ENCODE data around the gene AP2A1. TPM values are rescaled to one million over a fixed set of nuclear protein-coding genes. Genes with fewer than 3 reads are reported as not detected.

The AP2A1 gene
- total and polyA plus RNA-seq, 2 donors (not counting 1 experiment from before 2014, with no cell fraction given), result 64.2 to 95.0 TPM

DNA sequence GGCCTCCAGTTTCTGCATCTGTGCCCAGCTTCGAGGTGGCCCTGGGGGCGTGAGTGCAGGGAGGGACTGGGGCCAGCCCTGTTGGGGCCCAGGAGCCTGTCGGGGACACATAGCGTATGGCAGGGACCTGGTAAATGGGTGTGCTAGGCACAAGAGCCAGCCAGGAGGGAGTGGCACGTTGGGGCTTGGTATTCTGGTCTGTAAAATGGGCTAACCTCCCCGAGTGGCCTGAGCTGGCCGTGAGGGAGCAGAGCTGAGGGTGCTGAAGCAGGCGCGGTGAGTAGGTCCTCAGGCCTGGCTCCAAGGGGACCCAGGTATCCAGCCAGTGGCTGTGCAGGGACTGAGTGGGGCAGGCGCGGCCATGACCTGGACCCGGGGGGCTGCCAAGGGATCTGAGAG, 88.5 kb downstream of the AP2A1 start:
- no peaks in the 10 kb centered on the region for H3K27me3 ChIP-seq (ENCODE audit: control insufficient read depth, insufficient read depth, low read length)
- DNase-seq (ENCODE audit: low read depth in 2 of 2), result no peak
- TF ChIP-seq, protein P1, sequence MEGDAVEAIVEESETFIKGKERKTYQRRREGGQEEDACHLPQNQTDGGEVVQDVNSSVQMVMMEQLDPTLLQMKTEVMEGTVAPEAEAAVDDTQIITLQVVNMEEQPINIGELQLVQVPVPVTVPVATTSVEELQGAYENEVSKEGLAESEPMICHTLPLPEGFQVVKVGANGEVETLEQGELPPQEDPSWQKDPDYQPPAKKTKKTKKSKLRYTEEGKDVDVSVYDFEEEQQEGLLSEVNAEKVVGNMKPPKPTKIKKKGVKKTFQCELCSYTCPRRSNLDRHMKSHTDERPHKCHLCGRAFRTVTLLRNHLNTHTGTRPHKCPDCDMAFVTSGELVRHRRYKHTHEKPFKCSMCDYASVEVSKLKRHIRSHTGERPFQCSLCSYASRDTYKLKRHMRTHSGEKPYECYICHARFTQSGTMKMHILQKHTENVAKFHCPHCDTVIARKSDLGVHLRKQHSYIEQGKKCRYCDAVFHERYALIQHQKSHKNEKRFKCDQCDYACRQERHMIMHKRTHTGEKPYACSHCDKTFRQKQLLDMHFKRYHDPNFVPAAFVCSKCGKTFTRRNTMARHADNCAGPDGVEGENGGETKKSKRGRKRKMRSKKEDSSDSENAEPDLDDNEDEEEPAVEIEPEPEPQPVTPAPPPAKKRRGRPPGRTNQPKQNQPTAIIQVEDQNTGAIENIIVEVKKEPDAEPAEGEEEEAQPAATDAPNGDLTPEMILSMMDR (conservative IDR thresholded peaks at IDR 0.05 in 1 of 2, IDR thresholded peaks at IDR 0.05 in 1 of 2; ENCODE audit: low read depth in 1 of 2, low read length in 2 of 2), result no peak
- no peak for TF ChIP-seq EZH2 (IDR thresholded peaks at IDR 0.05; ENCODE audit: low read length, missing control alignments)
- peaks cover 34% of the 10 kb centered on the region for H3K36me3 ChIP-seq (ENCODE audit: control insufficient read depth, insufficient read depth, low read length)
- H2AFZ ChIP-seq (ENCODE audit: low read length), result no peak overlapping the region
- H4K20me1 ChIP-seq (ENCODE audit: control insufficient read depth, extremely low read depth, insufficient read depth, low read length), result peaks cover 2% of the 10 kb centered on the region
- H3K79me2 ChIP-seq (ENCODE audit: control insufficient read depth, insufficient read depth, low read length), result peaks cover 25% of the 10 kb centered on the region
- H3K9me3 ChIP-seq (ENCODE audit: control insufficient read depth, insufficient read depth, low read depth, low read length), result no peaks in the 10 kb centered on the region
- no peak overlapping the region for H3K27ac ChIP-seq (ENCODE audit: insufficient read depth, low read length)
- H3K9ac ChIP-seq (ENCODE audit: insufficient read depth, low read length), result no peak overlapping the region
- peaks cover 13% of the 10 kb centered on the region for H3K4me1 ChIP-seq (ENCODE audit: control insufficient read depth, extremely low read depth, insufficient read depth, low read length)
- H3K4me2 ChIP-seq (ENCODE audit: extremely low read depth, insufficient read depth, low read length), result no peak overlapping the region
- no peak overlapping the region for H3K4me3 ChIP-seq (replicated peaks in 1 of 4; ENCODE audit: control extremely low read depth in 1 of 4, insufficient read depth in 1 of 4, low read depth in 3 of 4, low read length in 4 of 4)

DNA sequence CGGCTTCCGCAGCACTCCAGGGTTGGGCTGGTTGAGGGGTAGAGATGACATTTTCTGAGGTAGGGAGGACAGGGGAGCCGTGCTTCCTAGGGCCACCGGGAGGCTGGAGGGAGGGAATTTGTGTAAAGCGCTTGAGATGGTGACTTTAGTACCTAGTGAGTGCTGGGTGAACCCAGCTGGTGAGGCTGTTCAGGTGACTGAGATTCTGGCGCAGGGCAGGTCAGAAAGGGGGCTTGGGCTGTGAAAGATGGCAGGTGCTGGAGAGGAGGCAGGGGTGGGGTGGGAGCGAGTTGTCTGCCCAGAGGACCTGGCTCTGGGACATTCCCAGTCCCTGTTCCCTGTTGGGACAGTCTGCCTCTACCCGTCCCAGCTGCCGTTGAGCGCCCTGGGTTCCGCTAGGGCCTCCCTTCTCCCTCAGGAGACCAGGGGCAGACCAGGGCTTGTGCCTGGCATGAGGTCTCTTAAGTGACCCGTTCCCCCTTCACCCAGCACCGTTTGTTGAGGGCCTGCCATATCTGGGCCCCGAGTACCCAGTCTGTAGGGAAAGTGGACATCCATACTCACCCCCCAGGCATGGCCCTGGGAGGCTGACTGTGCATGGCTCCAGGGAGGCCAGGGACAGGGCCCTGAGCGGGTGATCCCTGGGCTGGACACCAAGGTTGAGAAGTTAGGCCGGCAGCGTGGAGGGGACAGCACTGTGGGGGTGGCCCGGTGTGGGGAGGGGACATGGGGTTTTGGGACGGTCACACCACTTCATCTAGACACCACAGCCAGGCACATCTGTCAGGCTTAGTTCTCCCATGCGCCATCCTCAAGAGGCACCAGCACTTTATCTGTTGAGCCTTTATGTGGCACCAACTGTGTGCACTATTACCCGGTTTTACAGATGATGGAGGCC, 89.1 kb downstream of the AP2A1 start:
- peaks cover 12% of the 10 kb centered on the region for H3K4me1 ChIP-seq (ENCODE audit: control insufficient read depth, extremely low read depth, insufficient read depth, low read length)
- no peak overlapping the region for H3K27ac ChIP-seq (ENCODE audit: insufficient read depth, low read length)
- H3K79me2 ChIP-seq (ENCODE audit: control insufficient read depth, insufficient read depth, low read length), result peaks cover 25% of the 10 kb centered on the region
- H4K20me1 ChIP-seq (ENCODE audit: control insufficient read depth, extremely low read depth, insufficient read depth, low read length), result peaks cover 2% of the 10 kb centered on the region
- no peak overlapping the region for H3K9ac ChIP-seq (ENCODE audit: insufficient read depth, low read length)
- H3K36me3 ChIP-seq (ENCODE audit: control insufficient read depth, insufficient read depth, low read length), result peaks cover 40% of the 10 kb centered on the region
- TF ChIP-seq EZH2 (IDR thresholded peaks at IDR 0.05; ENCODE audit: low read length, missing control alignments), result no peak
- TF ChIP-seq, protein P1 (conservative IDR thresholded peaks at IDR 0.05 in 1 of 2, IDR thresholded peaks at IDR 0.05 in 1 of 2; ENCODE audit: low read depth in 1 of 2, low read length in 2 of 2), result no peak
- no peak overlapping the region for H2AFZ ChIP-seq (ENCODE audit: low read length)
- no peak for DNase-seq (ENCODE audit: low read depth in 2 of 2)
- H3K9me3 ChIP-seq (ENCODE audit: control insufficient read depth, insufficient read depth, low read depth, low read length), result no peaks in the 10 kb centered on the region
- H3K4me2 ChIP-seq (ENCODE audit: extremely low read depth, insufficient read depth, low read length), result no peak overlapping the region
- H3K27me3 ChIP-seq (ENCODE audit: control insufficient read depth, insufficient read depth, low read length), result no peaks in the 10 kb centered on the region
- no peak overlapping the region for H3K4me3 ChIP-seq (replicated peaks in 1 of 4; ENCODE audit: control extremely low read depth in 1 of 4, insufficient read depth in 1 of 4, low read depth in 3 of 4, low read length in 4 of 4)

DNA sequence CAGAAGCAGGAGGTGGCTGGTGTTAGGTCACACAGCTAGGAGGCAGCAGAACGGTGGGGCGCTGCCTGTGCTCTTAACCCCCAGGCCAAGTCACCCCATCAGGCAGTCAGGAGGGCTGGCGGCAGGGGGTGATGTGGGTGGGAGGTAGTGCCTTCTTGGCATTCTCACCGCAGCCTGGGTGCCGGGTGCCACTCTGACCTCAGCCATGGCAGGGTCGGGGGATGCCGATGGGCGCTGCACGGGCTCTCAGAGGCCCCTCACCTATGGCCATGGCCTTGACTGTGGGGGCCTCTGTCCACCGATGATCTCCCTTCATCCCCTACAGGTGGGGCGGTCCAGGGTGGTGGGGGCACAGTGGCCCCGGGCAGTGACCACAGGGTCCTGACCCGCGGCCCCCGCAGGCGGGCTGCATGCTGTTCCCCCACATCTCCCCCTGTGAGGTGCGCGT, 89.8 kb downstream of the AP2A1 start:
- H3K4me3 ChIP-seq (replicated peaks in 1 of 4; ENCODE audit: control extremely low read depth in 1 of 4, insufficient read depth in 1 of 4, low read depth in 3 of 4, low read length in 4 of 4), result no peak overlapping the region
- no peak for TF ChIP-seq EZH2 (IDR thresholded peaks at IDR 0.05; ENCODE audit: low read length, missing control alignments)
- TF ChIP-seq, protein P1 (conservative IDR thresholded peaks at IDR 0.05 in 1 of 2, IDR thresholded peaks at IDR 0.05 in 1 of 2; ENCODE audit: low read depth in 1 of 2, low read length in 2 of 2), result no peak
- no peak overlapping the region for H3K27ac ChIP-seq (ENCODE audit: insufficient read depth, low read length)
- no peak for DNase-seq (ENCODE audit: low read depth in 2 of 2)
- no peaks in the 10 kb centered on the region for H3K9me3 ChIP-seq (ENCODE audit: control insufficient read depth, insufficient read depth, low read depth, low read length)
- peaks cover 25% of the 10 kb centered on the region for H3K79me2 ChIP-seq (ENCODE audit: control insufficient read depth, insufficient read depth, low read length)
- peaks cover 12% of the 10 kb centered on the region for H3K4me1 ChIP-seq (ENCODE audit: control insufficient read depth, extremely low read depth, insufficient read depth, low read length)
- H3K9ac ChIP-seq (ENCODE audit: insufficient read depth, low read length), result no peak overlapping the region
- H4K20me1 ChIP-seq (ENCODE audit: control insufficient read depth, extremely low read depth, insufficient read depth, low read length), result peaks cover 2% of the 10 kb centered on the region
- peaks cover 43% of the 10 kb centered on the region for H3K36me3 ChIP-seq (ENCODE audit: control insufficient read depth, insufficient read depth, low read length)
- H3K27me3 ChIP-seq (ENCODE audit: control insufficient read depth, insufficient read depth, low read length), result no peaks in the 10 kb centered on the region
- H3K4me2 ChIP-seq (ENCODE audit: extremely low read depth, insufficient read depth, low read length), result no peak overlapping the region
- no peak overlapping the region for H2AFZ ChIP-seq (ENCODE audit: low read length)

All from fibroblast of lung (primary cell).